Osteocyte (in vitro differentiated cells): ENCODE measurements around the gene RPS6KA2. TPM values are rescaled to one million over a fixed set of nuclear protein-coding genes. Genes with fewer than 3 reads are reported as not detected.
A peak's percentile ranks its signal among the peaks of the same experiment; 100 is the strongest.
"Not testable (repeated sequence)": the region's sequence is repeated elsewhere in the genome, so short reads cannot be mapped to it uniquely, and the experiment has no call there.

ENCODE experiments used
- DNase-seq: peaks from one replicate; pipeline ENCODE4 v3.0.0; 2021; ENCODE audit warnings: mixed read lengths; ENCODE audit not compliant: unreplicated experiment; ENCODE audit errors: extremely low spot score
- H3K27ac Mint-ChIP-seq: one replicate; pipeline ENCODE4 v1.8.0; 2021; ENCODE audit warnings: mild to moderate bottlenecking, mixed read lengths; ENCODE audit not compliant: unreplicated experiment
- H3K27me3 Mint-ChIP-seq: one replicate; pipeline ENCODE4 v1.8.0; 2021; ENCODE audit warnings: mixed read lengths; ENCODE audit not compliant: unreplicated experiment
- H3K36me3 Mint-ChIP-seq: one replicate; pipeline ENCODE4 v1.8.0; 2021; ENCODE audit warnings: mixed read lengths; ENCODE audit not compliant: unreplicated experiment
- H3K4me1 Mint-ChIP-seq: one replicate; pipeline ENCODE4 v1.8.0; 2021; ENCODE audit warnings: mixed read lengths; ENCODE audit not compliant: unreplicated experiment
- H3K4me3 Mint-ChIP-seq: one replicate; pipeline ENCODE4 v1.8.0; 2021; ENCODE audit warnings: mild to moderate bottlenecking, moderate library complexity, mixed read lengths; ENCODE audit not compliant: unreplicated experiment
- H3K9me3 Mint-ChIP-seq: one replicate; pipeline ENCODE4 v1.8.0; 2021; ENCODE audit warnings: mixed read lengths; ENCODE audit not compliant: unreplicated experiment
- microRNA-seq: library from miRNA; unstranded; fragments of <30 nt; microRNA quantifications from one replicate; pipeline ENCODE4 v1.1.0, GENCODE V29; 2020; ENCODE audit not compliant: unreplicated experiment
- total RNA-seq: library from RNA; stranded (reverse); gene quantifications from 2 replicates; pipeline ENCODE4 v1.2.1, GENCODE V29; 2021
- TF ChIP-seq, protein P1 (sequence below): fragments of 200-600 bp; sonication (generic); IDR thresholded peaks from 2 replicates; pipeline ENCODE4 v1.5.0; 2021; ENCODE audit warnings: antibody characterized with exemption, mild to moderate bottlenecking, moderate library complexity

RPS6KA2 gene
- total RNA-seq, 1 donor from 2014 or later, result 89.9 TPM

DNA sequence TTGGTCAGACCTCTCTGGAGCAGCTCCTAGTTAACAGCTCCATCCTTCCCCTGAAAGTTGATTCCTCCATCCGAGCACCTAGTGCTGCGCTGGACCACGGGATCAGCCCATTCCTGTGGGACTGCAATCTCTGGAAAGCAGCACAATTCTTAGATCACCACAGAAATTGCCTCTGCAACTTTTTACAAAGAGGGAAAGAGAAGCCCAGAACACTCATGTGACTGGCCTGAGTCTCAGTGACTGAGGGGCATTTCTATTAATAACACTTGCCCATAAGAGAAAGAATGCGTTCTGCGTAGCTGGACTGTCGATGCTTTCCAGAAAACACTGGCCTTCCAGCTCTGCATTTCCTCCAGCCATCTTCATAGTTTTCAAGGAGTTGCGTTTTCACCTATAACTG, 262.6 kb downstream of the RPS6KA2 start:
- H3K9me3 Mint-ChIP-seq, result no peaks in the 10 kb centered on the region
- H3K4me3 Mint-ChIP-seq, result no peak overlapping the region
- peaks cover 15% of the 10 kb centered on the region for H3K36me3 Mint-ChIP-seq
- H3K4me1 Mint-ChIP-seq, result peaks cover 42% of the 10 kb centered on the region
- peak overlapping the region; percentile 5 for H3K27ac Mint-ChIP-seq
- TF ChIP-seq, protein P1, sequence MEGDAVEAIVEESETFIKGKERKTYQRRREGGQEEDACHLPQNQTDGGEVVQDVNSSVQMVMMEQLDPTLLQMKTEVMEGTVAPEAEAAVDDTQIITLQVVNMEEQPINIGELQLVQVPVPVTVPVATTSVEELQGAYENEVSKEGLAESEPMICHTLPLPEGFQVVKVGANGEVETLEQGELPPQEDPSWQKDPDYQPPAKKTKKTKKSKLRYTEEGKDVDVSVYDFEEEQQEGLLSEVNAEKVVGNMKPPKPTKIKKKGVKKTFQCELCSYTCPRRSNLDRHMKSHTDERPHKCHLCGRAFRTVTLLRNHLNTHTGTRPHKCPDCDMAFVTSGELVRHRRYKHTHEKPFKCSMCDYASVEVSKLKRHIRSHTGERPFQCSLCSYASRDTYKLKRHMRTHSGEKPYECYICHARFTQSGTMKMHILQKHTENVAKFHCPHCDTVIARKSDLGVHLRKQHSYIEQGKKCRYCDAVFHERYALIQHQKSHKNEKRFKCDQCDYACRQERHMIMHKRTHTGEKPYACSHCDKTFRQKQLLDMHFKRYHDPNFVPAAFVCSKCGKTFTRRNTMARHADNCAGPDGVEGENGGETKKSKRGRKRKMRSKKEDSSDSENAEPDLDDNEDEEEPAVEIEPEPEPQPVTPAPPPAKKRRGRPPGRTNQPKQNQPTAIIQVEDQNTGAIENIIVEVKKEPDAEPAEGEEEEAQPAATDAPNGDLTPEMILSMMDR, result no peak
- H3K27me3 Mint-ChIP-seq, result no peaks in the 10 kb centered on the region
- no peak for DNase-seq

DNA sequence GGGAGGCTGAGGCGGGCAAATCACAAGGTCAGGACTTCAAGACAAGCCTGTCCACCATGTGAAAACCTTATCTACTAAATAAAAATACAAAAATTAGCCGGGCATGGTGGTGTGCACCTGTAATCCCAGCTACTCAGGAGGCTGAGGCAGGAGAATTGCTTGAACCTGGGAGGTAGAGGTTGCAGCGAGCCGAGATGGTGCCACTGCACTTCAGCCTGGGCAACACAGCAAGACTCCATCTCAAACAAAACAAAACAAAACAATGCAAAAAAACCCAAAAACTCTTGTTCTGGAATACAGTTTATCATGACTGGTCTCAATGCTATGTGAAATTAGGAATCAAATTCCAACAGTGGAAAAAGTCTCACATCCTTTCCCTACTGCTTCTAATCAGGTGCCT, 264.6 kb downstream of the RPS6KA2 start:
- not testable (repeated sequence) for H3K27me3 Mint-ChIP-seq, DNase-seq, H3K27ac Mint-ChIP-seq, H3K9me3 Mint-ChIP-seq, H3K4me3 Mint-ChIP-seq
- Mint-ChIP-seq H3K36me3 (peaks cover 14% of the 10 kb centered on the region), H3K4me1 (peaks cover 42% of the 10 kb centered on the region)

DNA sequence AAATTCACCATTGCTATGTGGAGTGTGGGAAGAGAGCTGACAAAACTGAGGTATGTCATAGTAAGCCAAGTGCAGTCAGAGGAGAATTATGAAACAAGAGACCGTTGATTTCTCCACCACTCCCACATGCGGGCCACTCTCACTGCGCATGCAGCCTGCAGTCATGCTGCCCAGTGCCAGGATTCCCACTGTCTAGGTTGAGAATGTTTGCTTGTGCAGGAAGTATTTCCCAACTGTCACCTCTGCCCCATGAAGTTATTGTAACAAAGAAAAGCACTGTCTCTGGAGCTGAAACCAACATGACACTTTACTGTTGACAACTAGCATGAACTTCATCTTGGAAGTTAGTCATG, 266.0 kb downstream of the RPS6KA2 start:
- DNase-seq, result no peak
- H3K4me1 Mint-ChIP-seq, result peaks cover 42% of the 10 kb centered on the region
- no peak overlapping the region for H3K4me3 Mint-ChIP-seq
- H3K27me3 Mint-ChIP-seq, result peaks cover 17% of the 10 kb centered on the region
- TF ChIP-seq, protein P1, result no peak
- peaks cover 14% of the 10 kb centered on the region for H3K36me3 Mint-ChIP-seq
- peak overlapping the region; percentile 68 for H3K27ac Mint-ChIP-seq
- H3K9me3 Mint-ChIP-seq, result no peaks in the 10 kb centered on the region

DNA sequence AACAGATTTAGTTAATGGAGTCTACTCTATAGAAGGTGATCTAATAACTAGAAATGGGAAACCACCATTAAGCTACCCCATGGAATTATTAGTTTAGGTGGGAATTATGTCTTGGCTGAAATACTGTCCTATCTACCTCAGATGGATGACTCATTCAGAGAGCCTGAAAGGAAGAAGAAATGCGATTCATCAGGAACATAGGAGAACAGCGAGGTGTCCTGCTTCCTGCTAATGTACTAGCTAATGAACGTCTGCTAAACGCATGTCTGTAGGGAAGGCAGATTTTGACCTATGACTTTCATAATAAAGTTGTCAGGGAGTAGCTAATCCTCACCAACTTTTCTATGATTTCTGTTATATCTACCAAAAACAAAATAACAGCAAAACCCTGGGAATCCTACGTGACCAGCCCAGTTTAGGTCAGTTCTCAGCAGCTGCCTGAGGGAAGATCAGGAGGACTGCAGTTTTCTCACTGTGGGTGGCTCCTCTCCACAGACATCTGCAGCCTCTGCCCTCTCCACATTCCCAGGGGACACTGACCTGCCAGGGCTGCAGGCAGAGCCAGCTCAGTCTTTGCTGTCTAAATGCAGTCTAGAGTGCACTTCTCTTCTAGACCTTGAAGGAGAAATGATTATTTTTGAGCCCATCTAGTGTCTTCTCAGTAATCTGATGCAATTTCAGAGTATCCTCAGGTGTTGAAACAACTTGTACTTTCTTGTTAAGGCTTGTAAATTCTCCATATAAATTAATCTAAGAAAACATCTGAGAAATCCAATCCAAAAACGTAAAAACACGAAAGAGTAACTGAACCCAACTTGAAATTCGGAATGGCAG, 266.6 kb downstream of the RPS6KA2 start:
- TF ChIP-seq, protein P1, result no peak
- Mint-ChIP-seq H3K36me3 (peaks cover 14% of the 10 kb centered on the region), H3K27me3 (peaks cover 23% of the 10 kb centered on the region), H3K9me3 (no peaks in the 10 kb centered on the region), H3K4me3 (no peak overlapping the region), H3K4me1 (peaks cover 37% of the 10 kb centered on the region), H3K27ac (peak overlapping the region; percentile 68)
- DNase-seq, result no peak

Small RNAs within 50 kb of the gene (microRNA-seq; reads per million reads assigned to microRNA genes)
- gene MIR1913, result 2.7 reads per million

Other genes starting within 250 kb of the RPS6KA2 start
- 27.7 and 29.1 TPM in 2 replicates for gene MPC1, start 244.3 kb downstream of the RPS6KA2 start, total RNA-seq
- gene RAMACL, start 40.6 kb downstream of the RPS6KA2 start, total RNA-seq, result 2.5 and 3.6 TPM in 2 replicates